CD4-positive, alpha-beta T cell (primary cell): ENCODE measurements around the gene SOS1. TPM values are rescaled to one million over a fixed set of nuclear protein-coding genes. Genes with fewer than 3 reads are reported as not detected.

Experiments used
- ATAC-seq: fragments of 200-7000 bp; cut with Tn5 transposase; one replicate; pipeline ENCODE4 v1.10.0; 2022; ENCODE audit warnings: mild to moderate bottlenecking; ENCODE audit not compliant: poor library complexity
- CTCF ChIA-PET: fragments of 350-600 bp; sonication (Branson Sonifier 250); formaldehyde crosslinking; loops from one replicate; lab custom pipeline; 2021; ENCODE audit warnings: antibody characterized with exemption, inconsistent platforms; lab: Charles Lee
- POLR2A ChIA-PET: fragments of 350-600 bp; sonication (Branson Sonifier 250); formaldehyde crosslinking; loops from one replicate; lab custom pipeline; 2021; ENCODE audit warnings: antibody characterized with exemption, inconsistent platforms; lab: Charles Lee
- DNase-seq, 14 experiments: peaks; one replicate each; pipeline ENCODE4 v3.0.0-alpha.2; 2013 to 2020; ENCODE audit warnings: mixed read lengths in 2 of 14
- H3K27ac ChIP-seq, 2 donors: one replicate each; pipeline versions ENCODE4 v1.5.1 to v1.7.0; 2013; ENCODE audit warnings: low read length in 2 of 2, low read depth in 1 of 2, mild to moderate bottlenecking in 1 of 2
- H3K27me3 ChIP-seq, 2 experiments: 1 replicate in 1 of 2; 2 replicates in 1 of 2; pipeline versions ENCODE4 v1.6.1 to v1.7.0; 2013; ENCODE audit warnings: low read length in 2 of 2, control low read depth in 1 of 2, mild to moderate bottlenecking in 1 of 2, moderate library complexity in 1 of 2; ENCODE audit not compliant: insufficient read depth in 2 of 2, control insufficient read depth in 1 of 2
- H3K36me3 ChIP-seq: one replicate; pipeline ENCODE4 v1.6.1; 2013; ENCODE audit warnings: low read length, control low read depth; ENCODE audit not compliant: insufficient read depth
- H3K4me1 ChIP-seq: one replicate; pipeline ENCODE4 v1.6.1; 2013; ENCODE audit warnings: low read length, control low read depth; ENCODE audit not compliant: insufficient read depth
- H3K4me3 ChIP-seq: one replicate; pipeline ENCODE4 v1.5.1; 2013; ENCODE audit warnings: mild to moderate bottlenecking, low read length, moderate library complexity
- H3K9me3 ChIP-seq, 2 experiments: 1 replicate in 1 of 2; 2 replicates in 1 of 2; pipeline versions ENCODE4 v1.6.1 to v1.7.0; 2013; ENCODE audit warnings: low read length in 2 of 2, mild to moderate bottlenecking in 2 of 2, control low read depth in 1 of 2, moderate library complexity in 1 of 2; ENCODE audit not compliant: control insufficient read depth in 1 of 2, insufficient read depth in 1 of 2
- H3K27ac Mint-ChIP-seq: one replicate; pipeline ENCODE4 v1.8.0; 2020; ENCODE audit warnings: mixed read lengths
- H3K27me3 Mint-ChIP-seq: one replicate; pipeline ENCODE4 v1.8.0; 2021; ENCODE audit warnings: mixed read lengths
- H3K36me3 Mint-ChIP-seq: one replicate; pipeline ENCODE4 v1.8.0; 2021; ENCODE audit warnings: low read depth, mixed read lengths
- H3K4me1 Mint-ChIP-seq: one replicate; pipeline ENCODE4 v1.8.0; 2021; ENCODE audit warnings: low read depth, mixed read lengths
- H3K4me3 Mint-ChIP-seq: one replicate; pipeline ENCODE4 v1.8.0; 2020; ENCODE audit warnings: mild to moderate bottlenecking, mixed read lengths
- H3K9me3 Mint-ChIP-seq: one replicate; pipeline ENCODE4 v1.8.0; 2020; ENCODE audit warnings: mixed read lengths
- CTCF ChIP-seq: fragments of 200-600 bp; IDR thresholded peaks from one replicate; pipeline ENCODE4 v1.8.0; 2022; ENCODE audit warnings: antibody characterized with exemption, mild to moderate bottlenecking
- intact Hi-C, 2 experiments: fragments of 100-400 bp; cut with DNase I in 1 of 2; cut with micrococcal nuclease in 1 of 2; formaldehyde crosslinking; loops; one replicate each; pipeline versions ENCODE4 v1.15.1 to v1.9.0; 2023 to 2025; cut with DNase I, micrococcal nuclease
- total RNA-seq, 174 experiments: library from RNA in 2 of 174; stranded (reverse) in 2 of 174; gene quantifications; one replicate each; pipeline ENCODE4 v1.2.3 and lab custom pipeline; 2021 to 2026

The SOS1 gene
- total RNA-seq, 2 experiments from 2014 or later = 16.4 to 16.9 TPM

DNA sequence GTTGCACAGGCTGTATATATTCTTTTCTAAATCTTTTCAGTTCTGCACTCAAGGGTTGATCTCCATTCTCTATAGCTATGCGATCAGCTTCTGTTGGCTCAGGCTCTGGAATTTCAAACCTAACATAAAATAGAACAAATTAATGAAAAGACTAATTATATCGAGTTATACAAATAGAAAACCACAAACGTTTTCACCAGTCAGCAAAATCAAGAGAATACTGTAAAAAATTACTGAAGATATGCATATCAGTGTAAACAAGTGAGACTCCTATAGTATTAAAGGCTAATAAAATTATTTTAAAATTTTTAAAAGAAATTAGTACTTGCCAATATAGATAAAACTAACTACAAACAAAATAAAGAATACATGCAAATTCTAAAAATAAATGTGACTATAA is 107.0 kb downstream of the SOS1 start:
- H3K36me3 Mint-ChIP-seq = peaks cover 64% of the 10 kb centered on the region
- Histone ChIP-seq H3K36me3 (peaks cover 36% of the 10 kb centered on the region), H3K4me3 (no peak overlapping the region), H3K27ac (no peak overlapping the region), H3K9me3 (no peaks in the 10 kb centered on the region), H3K4me1 (no peaks in the 10 kb centered on the region), H3K27me3 (no peaks in the 10 kb centered on the region)
- intact Hi-C loops = no loop called here
- ChIA-PET POLR2A (no interaction called here), CTCF (no interaction called here)
- H3K9me3 Mint-ChIP-seq = no peaks in the 10 kb centered on the region
- no peak overlapping the region for H3K4me3 Mint-ChIP-seq
- TF ChIP-seq CTCF = no peak
- no peaks in the 10 kb centered on the region for H3K4me1 Mint-ChIP-seq
- DNase-seq (no peak), ATAC-seq (no peak)
- no peak overlapping the region for H3K27ac Mint-ChIP-seq
- H3K27me3 Mint-ChIP-seq = no peaks in the 10 kb centered on the region

GRCh38 chr2:39008665-39009064 is 112.2 kb downstream of the SOS1 start:
- Mint-ChIP-seq H3K36me3 (peaks cover 91% of the 10 kb centered on the region), H3K9me3 (no peaks in the 10 kb centered on the region), H3K4me3 (no peak overlapping the region), H3K27me3 (no peaks in the 10 kb centered on the region), H3K4me1 (no peaks in the 10 kb centered on the region), H3K27ac (peak overlapping the region; percentile 12)
- intact Hi-C loops = no loop called here
- Histone ChIP-seq H3K36me3 (peaks cover 70% of the 10 kb centered on the region), H3K4me1 (no peaks in the 10 kb centered on the region), H3K27me3 (no peaks in the 10 kb centered on the region), H3K9me3 (no peaks in the 10 kb centered on the region), H3K4me3 (no peak overlapping the region), H3K27ac (no peak overlapping the region)
- TF ChIP-seq CTCF = no peak
- ChIA-PET POLR2A (no interaction called here), CTCF (interaction anchor here (1.2 kb wide), 1 partner anchor 10 kb away, joined by 3 read pairs; no protein-coding TSS in a partner anchor)
- DNase-seq (no peak), ATAC-seq (no peak)

GRCh38 chr2:39007875-39008504 is 112.9 kb downstream of the SOS1 start:
- DNase-seq (no peak), ATAC-seq (no peak)
- no peaks in the 10 kb centered on the region for H3K9me3 Mint-ChIP-seq
- CTCF ChIA-PET = interaction anchor here (0.7 to 1.2 kb wide), 2 partner anchors 9 kb away, joined by 3 read pairs; no protein-coding TSS in a partner anchor
- no peaks in the 10 kb centered on the region for H3K4me1 Mint-ChIP-seq
- TF ChIP-seq CTCF = no peak
- no peak overlapping the region for H3K27ac ChIP-seq
- H3K36me3 ChIP-seq = peaks cover 70% of the 10 kb centered on the region
- peaks cover 90% of the 10 kb centered on the region for H3K36me3 Mint-ChIP-seq
- no peak overlapping the region for H3K4me3 ChIP-seq
- H3K9me3 ChIP-seq = no peaks in the 10 kb centered on the region
- no peaks in the 10 kb centered on the region for H3K27me3 ChIP-seq
- intact Hi-C loops = no loop called here
- no peaks in the 10 kb centered on the region for H3K4me1 ChIP-seq
- H3K27ac Mint-ChIP-seq = peak overlapping the region; percentile 12
- POLR2A ChIA-PET = interaction anchor here (0.6 kb wide), 1 partner anchor 317 kb away, joined by 3 read pairs; no protein-coding TSS in a partner anchor
- H3K27me3 Mint-ChIP-seq = no peaks in the 10 kb centered on the region
- H3K4me3 Mint-ChIP-seq = no peak overlapping the region
